Raji (cell line): Measurements from ENCODE around the gene BAD.
A peak's percentile ranks its signal among the peaks of the same experiment; 100 is the strongest.

ENCODE experiments used
- POLR2A ChIP-seq: IDR thresholded peaks from 2 replicates; pipeline ENCODE4 v1.6.1; 2011; ENCODE audit warnings: low read depth, low read length, control low read depth; ENCODE audit not compliant: insufficient read depth

BAD gene

DNA sequence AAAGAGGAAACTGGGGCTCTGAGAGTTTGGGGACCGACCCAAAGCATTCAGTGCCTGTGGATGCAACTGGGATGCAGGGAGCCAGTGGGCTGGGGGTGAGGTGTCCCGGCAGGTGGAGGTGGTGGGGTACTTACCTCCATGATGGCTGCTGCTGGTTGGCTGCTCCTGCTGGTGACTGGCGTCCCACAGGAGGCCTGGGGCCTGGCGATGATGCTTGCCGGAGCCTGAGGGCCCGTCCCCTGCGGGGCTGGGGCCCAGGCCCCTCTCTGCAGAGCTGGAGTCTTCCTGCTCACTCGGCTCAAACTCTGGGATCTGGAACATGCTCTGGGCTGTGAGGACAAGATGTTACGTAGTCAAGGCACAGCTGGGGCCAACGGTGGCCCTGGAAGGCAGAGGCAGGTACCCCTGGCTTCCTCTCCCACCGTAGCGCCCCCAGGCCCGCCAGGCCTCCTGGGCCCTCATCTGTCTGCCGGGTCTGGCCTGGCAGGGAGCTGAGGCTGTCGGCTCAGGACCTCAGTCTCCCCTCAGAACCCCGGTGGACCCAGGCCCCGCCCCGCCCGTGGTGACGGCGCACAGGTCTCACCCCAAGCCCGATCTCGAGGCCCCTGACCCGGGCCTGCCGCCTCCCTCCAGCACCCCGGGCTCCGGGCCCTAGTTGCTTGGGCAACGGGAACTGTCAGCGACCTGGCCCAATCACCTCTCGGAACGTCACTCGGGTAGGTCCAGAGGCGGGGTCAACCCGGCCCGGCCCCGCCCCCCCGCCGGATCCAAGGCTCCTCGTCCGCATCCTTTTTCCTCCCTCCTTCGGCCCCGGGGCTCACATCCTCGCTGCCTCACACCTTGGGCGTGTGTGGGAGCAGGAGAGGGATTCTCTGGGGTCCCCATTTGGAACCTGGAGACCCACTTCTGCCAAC, at the start of gene BAD:
Gene BAD (minus strand): TSS at position 618 of the 914 bp plus-strand sequence. CDS start 297 bp downstream, at position 321.
- peak; percentile 48 for TF ChIP-seq POLR2A

DNA sequence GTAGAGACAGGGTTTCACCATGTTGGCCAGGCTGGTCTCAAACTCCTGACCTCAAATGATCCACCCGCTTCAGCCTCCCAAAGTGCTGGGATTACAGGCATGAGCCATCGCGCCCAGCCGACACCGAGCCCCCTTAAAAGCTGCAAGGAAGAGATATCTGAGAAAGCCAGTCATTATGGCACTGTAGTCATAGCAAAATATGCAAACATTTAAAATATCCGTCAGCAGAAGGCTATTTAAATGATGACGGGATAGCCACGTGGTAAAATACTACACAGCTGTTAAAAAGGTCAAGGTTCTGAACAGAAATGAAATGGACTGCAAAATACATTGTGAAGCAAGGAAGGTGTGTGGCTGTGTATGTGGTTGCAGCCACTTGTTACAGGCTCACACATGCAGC, 49.1 kb upstream of the BAD start:
- TF ChIP-seq POLR2A: no peak

DNA sequence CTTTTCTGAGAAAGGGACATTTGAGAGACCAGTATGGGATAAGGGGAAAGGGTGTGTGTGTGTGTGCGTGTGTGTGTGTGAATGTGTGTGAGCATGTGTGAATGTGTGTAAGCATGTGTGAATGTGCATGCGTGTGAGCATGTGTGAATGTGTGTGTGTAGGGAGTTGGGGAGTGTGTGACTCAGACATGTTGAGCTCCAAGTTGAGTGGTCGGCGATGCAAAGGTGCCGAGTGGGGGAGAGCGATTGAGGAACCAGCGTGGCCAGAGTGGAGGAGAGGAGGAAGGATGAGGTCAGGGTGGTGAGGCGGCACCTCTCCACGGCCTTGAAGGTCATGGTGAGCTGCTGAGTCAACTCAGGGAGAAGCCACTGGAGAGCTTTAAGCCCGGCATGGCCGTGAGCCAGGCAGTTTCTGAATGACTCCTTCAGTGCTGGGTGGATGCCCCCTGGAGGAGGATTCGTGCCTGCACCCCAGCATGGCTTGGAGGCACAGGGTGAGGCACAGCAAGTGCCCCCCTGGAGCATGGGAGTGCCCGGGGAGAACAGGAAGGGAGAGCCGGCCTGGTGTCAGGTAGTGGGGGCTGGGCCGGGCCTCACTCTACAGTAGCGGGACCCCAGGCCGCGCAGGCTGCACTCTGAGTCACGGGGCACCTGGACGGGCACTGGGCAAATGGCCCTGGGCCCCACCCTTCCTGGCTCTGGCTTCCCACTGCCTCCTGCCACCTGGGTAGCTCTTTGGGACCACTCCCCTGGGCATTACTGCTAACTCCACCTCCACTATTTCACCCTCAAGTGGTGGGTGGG, 47.3 kb upstream of the BAD start:
- 0 out of 2 replicates have a peak, but pooled peaks have one; percentile 23 for TF ChIP-seq POLR2A

DNA sequence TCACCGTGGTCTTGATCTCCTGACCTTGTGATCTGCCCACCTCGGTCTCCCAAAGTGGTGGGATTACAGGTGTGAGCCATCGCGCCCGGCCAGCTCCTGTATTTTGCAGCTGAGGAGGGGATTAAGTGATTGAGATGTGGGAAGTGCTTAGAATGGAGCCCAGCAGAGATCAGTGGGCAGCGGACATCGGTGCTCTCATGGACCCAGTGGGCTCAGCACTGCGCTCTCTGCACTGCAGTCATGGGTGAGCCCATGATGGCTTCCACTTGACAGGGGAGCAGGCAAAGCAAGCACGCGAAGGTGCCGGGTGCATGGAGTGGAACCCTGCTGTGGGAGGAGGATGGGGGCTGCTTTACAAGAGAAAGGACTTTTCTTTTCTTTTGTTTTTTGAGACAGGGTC, 46.4 kb upstream of the BAD start:
- no peak for TF ChIP-seq POLR2A

DNA sequence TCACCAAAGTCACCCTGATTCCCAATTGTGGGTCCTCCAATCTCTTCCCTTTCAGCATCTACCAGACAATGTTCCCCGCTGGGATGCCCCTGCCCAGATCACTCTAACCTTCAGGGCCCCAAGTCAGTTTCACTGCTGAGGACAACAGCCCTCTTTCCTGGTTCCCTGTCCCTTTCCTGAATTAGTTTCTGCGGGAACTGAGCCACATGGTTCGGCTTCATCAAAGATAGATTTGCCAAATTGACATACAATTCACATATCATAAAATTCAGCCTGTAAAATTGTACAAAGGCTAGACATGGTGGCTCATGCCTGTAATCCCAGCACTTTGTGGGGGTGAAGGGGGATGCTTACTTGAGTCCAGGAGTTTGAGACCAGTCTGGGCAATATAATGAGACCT, 43.5 kb upstream of the BAD start:
- TF ChIP-seq POLR2A: no peak

- TF ChIP-seq POLR2A: no peak
These were observed 42.9 kb upstream of the BAD start for GRCh38 chr11:64327375-64327774.

GRCh38 chr11:64324692-64325469, 40.4 kb upstream of the BAD start:
- TF ChIP-seq POLR2A: no peak

- TF ChIP-seq POLR2A: no peak
These were observed 38.9 kb upstream of the BAD start for GRCh38 chr11:64323373-64323772.

DNA sequence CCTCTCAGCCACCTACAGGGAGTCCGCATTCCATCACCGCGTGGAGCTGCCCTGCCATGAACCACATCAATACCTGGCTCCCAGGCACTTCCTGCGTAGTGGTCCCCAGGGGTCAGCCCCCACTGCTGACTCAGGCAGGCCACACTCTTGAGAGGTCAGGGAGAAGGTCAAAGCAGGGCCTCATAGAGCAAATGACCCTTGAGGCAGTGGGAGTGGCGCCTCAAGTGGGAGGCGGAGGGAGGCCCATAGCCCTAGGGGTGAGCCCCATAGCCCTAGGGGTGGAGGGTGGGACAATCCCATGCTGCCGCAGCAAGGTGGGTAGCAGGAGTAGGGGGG, 38.4 kb upstream of the BAD start:
- no peak for TF ChIP-seq POLR2A

- TF ChIP-seq POLR2A: no peak
These were observed 37.1 kb upstream of the BAD start for GRCh38 chr11:64321533-64321932.

DNA sequence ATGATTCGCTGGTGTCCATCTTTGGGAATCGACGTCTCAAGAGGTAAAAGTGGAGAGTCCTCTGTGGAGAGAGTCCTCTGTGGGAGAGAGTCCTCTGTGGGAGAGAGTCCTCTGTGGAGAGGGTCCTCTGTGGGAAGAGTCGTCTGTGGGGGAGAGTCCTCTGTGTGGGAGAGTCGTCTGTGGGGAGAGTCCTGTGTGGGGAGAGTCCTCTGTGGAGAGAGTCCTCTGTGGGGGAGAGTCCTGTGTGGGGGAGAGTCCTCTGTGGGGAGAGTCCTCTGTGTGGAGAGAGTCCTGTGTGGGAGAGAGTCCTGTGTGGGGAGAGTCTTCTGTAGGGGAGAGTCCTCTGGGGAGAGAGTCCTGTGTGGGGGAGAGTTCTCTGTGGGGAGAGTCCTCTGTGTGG, 36.6 kb upstream of the BAD start:
- no peak for TF ChIP-seq POLR2A

- no peak for TF ChIP-seq POLR2A
These were observed 36.1 kb upstream of the BAD start for GRCh38 chr11:64320556-64320955.

GRCh38 chr11:64318766-64319761, 34.6 kb upstream of the BAD start:
- no peak for TF ChIP-seq POLR2A
